HG02981 (cell line): Measurements from ENCODE around the gene OLR1.

Experiments used
- ATAC-seq: cut with Tn5 transposase; IDR thresholded peaks from one replicate; pipeline ENCODE4 v1.9.1; 2021; ENCODE audit warnings: mild to moderate bottlenecking, moderate library complexity; ENCODE audit not compliant: unreplicated experiment

The OLR1 gene

DNA sequence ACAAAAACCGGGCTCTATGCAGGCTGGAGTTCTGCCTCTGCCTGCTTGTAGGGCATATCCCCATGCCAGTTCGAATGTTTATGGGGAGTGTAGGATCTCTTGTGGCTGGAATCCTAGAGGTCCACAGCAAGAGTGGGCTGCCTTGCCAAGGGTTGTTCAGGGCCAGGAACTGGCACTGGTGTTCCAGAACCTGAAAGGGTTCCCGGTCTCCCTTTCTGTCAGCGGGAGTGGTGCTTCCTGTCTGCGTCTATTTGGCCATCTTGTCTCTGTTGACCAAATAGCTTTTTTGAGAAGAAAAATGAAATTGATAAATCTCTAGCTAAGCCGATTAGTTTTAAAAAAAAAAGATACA lies 17.8 kb downstream of the OLR1 start:
- ATAC-seq, result no peak

DNA sequence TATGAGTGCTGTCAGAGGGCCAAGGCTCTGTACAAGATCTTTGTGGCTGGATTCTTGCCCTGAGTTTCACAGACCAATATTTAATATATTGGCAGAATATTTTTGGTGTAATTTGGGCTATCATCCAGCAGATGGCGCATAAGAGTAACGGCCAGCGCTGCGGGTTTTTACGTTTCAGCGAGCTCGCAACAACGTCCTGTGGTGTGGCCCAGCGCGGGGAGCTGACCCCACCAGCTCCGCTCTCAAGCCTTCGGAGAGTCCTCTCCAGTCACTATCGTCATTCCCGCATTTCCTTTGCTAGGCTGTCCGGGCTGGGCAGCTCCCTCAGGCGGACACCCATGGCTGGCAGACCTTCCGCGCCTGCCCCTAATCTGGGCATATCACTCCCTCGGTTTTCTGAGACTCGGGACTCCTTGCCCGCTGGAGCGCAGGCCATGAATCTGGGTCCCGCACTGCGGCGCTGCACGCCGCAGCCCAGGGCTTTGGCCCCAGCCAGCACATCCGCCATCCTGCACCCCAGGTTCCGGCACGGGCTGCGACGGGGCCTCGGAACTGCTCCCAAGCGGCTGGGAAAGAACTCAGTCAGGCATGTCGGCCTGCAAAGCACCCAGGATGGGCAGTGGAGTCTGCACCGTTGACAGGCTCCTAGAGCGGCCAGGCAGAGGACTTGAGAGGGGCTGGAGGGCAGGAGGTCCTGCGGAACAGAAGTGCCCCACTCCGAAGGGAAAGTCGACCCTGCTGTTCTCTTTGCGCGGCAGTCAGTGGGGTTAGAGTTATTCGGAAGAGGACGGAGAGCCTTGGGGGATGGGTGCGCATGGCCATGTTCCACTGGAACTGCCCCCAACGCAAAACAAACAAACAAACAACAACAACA lies 18.4 kb downstream of the OLR1 start:
- ATAC-seq, result peak; percentile 38

DNA sequence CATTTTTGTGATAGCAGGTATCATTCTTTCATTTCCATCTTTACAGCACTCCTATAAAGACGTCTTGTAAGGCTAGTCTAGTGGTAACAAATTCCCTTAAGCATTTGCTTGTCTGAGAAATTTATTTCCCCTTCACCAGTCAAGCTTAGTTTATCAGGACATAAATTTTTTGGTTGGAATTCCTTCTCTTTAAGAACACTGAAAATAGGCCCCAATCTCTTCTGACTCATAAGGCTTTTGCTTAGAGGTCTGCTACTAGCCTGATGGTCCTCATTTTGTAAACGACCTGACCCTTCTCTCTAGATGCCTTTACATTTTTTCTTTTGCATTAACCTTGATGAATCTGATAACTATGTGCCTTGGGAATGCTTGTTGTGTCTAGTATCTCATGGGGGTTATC lies 20.3 kb downstream of the OLR1 start:
- no peak for ATAC-seq

DNA sequence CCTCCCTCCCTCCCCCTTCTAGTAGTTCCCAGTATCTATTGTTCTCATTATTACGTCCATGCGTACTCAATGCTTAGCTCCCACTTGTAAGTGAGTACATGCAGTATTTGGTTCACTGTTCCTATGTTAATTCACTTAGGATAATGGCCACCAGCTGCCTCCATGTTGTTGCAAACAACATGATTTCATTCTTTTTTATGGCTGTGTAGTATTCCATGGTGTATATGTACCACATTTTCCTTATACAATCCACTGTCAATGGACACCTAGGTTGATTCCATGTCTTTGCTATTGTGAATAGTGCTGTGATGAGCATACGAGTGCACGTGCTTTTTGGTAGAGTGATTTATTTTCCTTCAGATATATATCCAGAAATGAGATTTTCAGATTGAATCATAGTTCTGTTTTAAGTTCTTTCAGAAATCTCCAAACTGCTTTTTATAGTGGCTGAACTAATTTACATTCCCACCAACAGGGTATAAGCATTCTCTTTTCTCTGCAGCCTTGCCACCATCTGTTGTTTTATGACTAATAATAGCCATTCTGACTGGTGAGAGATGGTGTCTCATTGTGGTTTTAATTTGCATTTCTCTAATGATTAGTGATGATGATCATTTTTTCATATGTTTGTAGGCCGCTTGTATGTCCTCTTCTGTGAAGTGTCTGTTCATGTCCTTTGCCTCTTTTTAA lies 24.1 kb downstream of the OLR1 start:
- peak; percentile 70 for ATAC-seq

DNA sequence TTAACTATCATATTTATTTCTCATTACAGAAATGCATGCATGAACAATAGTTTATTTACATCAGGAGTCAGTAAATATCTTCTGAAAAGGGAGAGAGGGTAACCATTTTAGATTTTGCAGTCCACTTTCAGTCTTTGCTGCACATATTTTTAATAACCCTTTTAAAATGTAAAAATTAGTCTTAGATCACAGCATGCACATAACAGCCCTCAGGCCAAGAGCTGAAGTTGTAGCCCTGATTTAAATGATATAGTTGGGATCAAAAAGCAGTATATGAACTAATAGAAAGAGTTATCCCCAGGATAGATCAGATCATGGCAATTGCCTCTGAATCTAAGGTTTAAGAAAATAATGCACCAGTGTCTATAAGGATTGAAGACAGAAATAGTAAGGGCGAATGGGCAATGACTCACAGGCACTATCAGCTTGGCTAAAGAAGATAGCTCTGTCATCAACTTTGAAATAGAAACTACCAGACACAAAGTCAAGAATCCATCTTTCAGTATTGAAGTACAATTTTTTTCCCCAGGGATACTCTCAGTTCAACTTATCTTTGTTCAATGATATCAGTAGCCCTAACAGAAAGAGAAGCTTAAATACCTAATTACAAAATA lies 28.8 kb downstream of the OLR1 start:
- no peak for ATAC-seq

DNA sequence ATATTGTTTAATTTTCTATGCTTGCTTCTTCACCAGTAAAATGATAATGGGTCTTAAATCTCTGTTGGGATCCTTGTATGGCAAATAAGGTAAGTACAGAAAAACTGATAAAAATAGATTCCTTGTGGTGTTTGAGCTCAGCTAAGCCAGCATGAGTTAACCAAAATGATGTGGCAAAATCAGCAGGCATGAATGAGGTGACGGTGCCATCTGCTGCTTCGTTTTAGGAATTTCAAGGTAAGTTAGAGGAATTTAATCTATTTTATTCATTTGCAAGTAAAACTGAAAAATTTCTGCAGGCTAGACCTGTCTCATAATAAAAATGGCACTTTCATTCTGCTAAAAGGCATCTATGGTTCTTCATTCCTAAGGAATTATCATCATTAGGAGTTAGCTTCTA lies 31.9 kb downstream of the OLR1 start:
- no peak for ATAC-seq

DNA sequence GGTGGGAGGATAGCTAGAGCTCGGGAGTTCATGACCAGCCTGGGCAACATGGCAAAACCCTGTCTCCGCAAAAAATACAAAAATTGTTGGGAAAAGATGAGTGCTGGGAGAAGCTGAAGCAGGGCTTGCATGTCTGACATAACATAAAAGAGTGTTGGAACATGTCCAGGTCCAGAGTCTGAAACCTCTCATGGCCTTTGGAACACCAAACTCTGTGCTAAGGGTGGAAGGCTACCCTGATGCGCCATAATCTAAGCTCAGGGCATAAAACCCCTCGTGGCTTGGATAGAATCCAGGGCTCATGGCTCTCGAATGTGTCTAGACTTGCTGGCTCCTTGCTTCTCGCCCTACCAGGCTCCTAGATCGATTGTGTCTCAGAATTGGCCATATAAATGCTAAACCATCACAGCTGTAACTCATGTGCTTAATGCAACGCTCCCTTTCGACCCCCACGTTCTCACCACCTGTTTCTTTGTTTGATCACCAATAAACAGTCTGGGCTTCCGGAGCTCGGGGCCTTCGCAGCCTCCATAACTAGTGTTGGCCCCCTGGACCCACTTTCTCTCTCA lies 35.2 kb downstream of the OLR1 start:
- ATAC-seq, result no peak

DNA sequence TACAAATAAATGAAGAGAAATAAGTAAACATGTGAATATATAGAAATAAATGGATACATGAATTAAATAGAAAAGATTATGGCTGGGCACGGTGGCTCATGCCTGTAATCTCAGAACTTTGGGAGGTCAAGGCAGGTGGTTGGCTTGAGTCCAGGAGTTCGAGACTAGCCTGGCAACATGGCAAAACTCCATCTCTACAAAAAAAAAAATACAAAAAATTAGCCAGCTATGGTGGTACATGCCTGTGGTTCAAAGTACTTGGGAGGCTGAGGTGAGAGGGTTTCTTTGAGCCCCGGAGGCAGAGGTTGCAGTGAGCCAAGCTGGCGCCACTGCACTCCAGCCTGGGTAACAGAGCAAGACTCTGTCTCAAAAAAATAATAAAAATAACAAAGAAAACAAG lies 36.8 kb downstream of the OLR1 start:
- ATAC-seq, result no peak

DNA sequence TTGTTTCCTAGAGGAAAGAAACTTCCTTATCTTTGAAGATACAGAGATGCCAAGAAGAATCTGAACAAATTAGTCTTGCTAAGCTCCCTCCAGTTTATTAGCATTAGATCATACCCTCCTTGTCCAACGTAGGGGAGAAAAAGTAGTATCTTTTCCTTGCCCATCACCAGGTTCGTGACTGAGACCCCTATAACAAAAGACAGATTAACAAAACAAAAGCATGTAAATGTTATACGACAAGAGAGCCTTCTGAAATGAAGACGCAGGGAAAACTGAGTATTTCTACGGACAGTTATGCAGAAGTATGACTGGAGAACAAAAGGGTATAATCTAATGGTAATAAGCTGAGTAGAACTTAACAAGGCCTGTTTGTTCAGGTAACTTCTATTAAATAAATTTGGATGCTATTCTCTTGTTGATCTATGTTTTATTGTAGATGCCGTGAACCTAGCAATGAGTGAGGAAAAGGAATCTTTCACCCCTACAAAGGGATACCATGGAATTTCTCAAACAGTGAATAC lies 39.0 kb downstream of the OLR1 start:
- no peak for ATAC-seq

DNA sequence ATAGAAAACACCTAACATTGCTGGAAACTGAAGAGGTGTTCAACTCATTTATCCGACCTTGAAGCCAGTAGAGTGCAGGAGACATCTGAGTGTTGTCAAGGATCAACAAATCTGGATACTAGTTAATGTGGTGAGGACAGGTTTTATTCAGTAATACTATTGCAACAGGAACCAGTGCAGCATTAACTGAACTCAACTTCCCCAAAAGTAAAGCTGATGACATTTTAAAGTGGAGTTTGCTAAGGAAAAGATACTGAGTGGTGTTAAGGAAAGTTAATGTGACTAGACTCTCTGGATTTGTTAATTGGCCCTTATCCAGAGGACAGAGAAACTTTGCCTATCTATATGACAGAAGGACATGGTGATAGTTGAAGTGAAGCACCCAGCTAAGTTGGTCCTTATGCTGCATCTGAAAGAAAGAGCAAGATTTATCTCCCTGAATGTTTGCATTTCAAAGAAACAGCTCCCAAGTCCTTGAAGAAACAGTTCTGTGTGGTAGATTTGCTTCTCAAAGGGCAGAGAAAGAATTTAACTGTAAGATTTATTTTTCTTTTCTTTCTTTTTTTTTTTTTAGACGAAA lies 40.7 kb downstream of the OLR1 start:
- no peak for ATAC-seq

DNA sequence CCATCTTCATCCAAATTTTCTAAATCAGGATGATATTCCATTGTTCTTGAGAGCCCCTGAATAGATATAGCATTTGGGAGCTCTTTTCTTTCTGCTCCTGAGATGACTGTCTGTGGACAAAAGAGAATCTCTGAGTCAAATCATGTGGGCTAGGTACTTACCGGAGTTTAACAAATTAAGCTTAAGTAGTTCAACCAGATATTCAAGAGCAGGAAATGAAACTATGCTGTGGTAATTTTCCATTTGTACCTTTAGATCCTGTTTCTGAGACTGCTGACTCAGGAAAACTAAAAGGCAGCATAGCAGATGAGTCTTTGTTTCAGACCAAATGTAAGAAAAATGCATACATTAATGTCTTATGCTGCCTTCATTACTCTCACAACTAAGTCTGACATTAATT lies 41.9 kb downstream of the OLR1 start, which contains the start of gene CLEC7A:
TSS of gene CLEC7A (minus strand) at position 158 of the 400 bp plus-strand sequence. CDS start at position 41, 117 bp downstream.
- peak; percentile 90 for ATAC-seq

DNA sequence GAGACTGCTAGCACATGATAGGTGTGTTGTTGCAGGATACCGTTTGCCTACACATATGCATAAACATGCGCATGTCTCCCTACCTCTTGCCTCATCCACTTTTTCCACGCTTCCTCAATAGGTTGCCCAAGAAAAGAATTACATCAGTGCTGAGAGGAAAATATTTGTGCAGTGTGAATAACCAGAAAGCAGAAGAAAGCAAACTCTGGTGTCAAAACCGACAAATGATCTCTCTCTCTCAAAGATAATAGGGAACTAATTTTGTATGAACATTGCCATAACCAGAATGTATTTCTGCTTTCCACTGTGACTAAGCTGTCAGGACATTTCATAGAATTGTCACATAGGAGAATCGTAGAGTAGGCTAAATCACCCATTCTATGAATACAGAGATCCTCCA lies 43.2 kb downstream of the OLR1 start:
- no peak for ATAC-seq

DNA sequence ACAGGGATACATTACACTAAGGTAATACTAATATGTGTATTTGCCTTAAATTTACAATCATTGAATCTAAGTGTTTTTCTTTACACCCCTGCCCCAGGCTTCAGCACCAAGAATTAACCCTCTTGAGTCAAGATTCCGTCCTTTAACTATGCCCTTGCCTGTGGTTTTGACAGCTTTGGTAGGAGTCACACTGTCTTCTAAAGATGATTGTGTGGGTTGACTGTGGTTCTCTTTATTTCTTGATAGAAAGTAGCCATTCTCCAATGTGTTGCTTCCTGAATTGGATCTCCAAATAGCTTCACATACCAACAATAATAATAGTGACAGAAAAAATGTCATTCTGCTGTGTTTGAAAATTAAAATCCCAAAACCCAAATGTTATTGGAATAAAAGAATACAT lies 45.5 kb downstream of the OLR1 start:
- no peak for ATAC-seq

DNA sequence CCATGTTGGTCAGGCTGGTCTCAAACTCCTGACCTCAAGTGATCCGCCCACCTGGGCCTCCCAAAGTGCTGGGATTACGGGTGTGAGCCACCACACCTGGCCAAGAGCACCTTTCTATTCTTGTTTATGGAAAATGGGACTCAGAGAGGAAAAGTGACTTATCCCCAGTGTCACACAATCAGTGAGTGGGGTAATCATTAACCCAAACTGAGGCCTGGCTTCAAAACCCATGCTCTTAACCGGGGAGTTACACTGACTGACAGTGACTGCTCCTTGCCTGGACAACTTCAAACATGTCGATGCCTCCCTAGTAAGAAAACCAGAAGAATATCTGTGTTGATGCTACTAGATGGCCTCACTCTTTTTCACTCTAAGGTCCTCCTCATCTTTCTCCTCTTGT lies 49.2 kb downstream of the OLR1 start:
- no peak for ATAC-seq

DNA sequence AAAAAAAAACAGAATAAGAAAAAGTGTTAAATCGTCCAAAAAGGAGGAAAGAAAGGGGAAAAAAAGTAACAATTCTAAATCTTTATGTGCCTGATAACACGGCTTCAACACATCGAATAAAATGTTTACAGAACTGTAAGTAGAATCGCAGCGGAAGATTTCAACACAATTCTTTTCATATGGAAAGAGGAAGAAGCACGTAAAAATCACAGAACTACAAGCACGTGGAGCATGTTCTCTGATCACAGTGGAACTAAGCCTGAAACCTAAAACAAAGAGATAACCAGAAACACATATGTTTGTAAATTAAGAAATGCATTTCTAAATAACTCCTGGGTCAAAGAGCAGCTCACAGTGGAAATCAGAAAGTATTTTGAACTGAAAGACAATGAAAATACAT lies 50.7 kb downstream of the OLR1 start:
- ATAC-seq, result no peak

DNA sequence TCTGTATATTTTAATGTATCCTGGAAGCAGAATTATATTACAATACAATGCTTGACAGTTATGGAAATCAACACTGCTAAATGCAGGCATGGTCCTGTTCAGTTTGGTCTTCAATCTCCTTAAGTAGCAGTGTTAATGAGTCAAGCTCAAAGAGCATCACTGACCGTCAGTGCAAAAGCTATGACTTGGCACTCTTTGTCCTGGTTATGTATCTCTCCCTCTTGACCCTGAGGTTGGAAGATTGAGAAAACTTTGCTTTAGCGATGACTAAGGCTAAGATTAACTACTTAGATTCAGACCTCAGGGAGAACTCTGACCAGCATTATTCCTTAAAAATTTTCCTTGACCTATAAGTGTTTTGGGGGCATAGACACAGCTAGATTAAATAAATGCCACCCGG lies 52.9 kb downstream of the OLR1 start:
- no peak for ATAC-seq

DNA sequence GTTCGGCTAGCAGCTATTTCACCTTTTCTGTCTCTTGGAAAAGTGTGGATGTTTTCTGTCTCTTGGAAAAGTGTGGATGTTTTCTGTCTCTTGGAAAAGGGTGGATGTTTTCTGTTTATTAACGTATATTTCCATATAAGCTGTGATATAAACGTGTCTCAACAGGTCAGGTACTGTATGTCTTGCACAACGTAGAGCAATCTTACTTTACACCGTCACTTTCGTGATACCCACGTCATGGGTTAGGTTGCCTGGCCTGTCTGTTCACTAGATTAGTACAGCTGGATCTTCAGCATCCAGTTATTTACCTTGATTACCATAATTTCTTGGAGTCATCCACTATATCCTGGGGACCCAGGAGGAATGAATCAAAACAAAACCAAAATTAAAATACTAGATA lies 56.0 kb downstream of the OLR1 start:
- ATAC-seq, result no peak

DNA sequence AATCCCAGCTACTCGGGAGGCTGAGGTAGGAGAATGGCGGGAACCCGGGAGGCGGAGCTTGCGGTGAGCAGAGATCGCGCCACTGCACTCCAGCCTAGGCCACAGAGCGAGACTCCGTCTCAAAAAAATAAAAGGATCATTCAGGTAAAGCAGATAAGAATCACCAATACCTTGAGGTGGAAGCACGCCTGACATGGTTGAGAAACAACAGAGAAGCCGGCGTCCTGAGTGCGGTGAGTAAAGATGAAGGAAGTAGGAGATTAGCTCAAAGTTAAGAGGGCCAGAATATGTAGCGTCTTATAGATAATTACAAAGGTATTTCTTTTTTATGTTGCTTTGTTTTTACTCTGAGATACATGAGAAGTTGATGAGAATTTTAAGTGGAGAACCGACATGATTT lies 56.6 kb downstream of the OLR1 start:
- ATAC-seq, result no peak

DNA sequence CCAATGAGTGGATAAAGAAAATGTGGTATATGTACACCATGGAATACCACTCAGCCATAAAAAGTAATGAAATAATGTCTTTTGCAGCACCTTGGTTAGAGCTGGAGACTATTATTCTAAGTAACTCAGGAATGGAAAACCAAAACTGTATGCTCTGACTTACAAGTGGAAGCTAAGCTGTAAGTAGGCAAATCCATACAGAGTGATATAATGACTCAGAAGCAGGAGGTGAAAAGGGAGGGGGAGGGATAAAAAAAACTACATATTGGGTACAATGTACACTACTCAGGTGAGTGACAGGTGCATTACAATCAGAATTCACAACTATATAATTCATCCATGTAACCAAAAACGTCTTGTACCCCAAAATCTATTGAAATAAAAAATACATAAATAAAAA lies 58.0 kb downstream of the OLR1 start:
- no peak for ATAC-seq

DNA sequence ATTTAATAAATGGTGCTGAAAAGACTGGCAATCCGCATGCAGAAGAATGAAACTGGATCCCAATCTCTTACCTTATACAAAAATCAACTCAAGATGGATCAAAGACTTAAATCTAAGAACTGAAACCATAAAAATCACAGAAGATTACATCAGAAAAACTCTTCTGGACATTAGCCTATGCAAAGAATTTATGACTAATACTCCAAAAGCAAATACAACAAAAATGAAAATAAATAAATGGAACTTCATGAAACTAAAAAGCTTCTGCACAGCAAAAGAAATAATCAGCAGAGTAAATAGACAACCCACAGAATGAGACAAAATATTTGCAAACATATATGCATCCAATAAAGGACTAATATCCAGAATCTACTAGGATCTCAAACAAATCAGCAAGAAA lies 58.9 kb downstream of the OLR1 start:
- no peak for ATAC-seq

DNA sequence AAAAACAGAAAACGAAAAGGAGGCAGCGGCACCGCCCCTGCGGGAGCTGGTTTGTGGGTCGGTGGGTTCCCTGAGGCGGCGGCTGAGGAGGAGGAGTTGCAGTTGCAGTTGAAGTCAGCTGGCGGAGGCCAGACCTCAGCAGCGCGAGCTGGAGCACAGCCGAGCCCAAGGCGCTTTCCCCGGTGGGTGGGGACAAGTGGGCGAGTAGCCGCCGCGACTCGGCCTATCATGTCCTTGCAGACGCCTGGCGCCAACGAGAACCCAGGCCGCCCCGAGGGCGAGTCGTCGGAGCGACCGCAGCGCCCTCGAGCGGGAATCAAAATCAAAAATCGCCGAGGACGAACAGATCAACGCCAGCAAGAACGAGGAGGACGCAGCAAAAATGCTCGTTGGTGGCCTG lies 60.5 kb downstream of the OLR1 start:
- ATAC-seq, result no peak
